CD4-positive, alpha-beta memory T cell (primary cell): ENCODE measurements around the gene CORO2A. TPM values are rescaled to one million over a fixed set of nuclear protein-coding genes. Genes with fewer than 3 reads are reported as not detected.

Experiments
- CTCF ChIA-PET: fragments of 350-600 bp; sonication (Branson Sonifier 250); formaldehyde crosslinking; loops from one replicate; lab custom pipeline; 2021; ENCODE audit warnings: inconsistent platforms; ENCODE audit not compliant: partially characterized antibody; lab: Charles Lee
- POLR2A ChIA-PET: fragments of 350-600 bp; sonication (Branson Sonifier 250); formaldehyde crosslinking; loops from one replicate; lab custom pipeline; 2021; ENCODE audit not compliant: partially characterized antibody; lab: Charles Lee
- DNase-seq, 5 donors: peaks; one replicate each; pipeline versions ENCODE4 v3.0.0 to v3.0.0-alpha.2; 2020 to 2022; ENCODE audit warnings: mixed read lengths in 1 of 5
- H3K27ac ChIP-seq: one replicate; pipeline ENCODE4 v1.7.0; 2013; ENCODE audit warnings: low read depth, low read length
- H3K27me3 ChIP-seq: 2 replicates; pipeline ENCODE4 v1.7.0; 2013; ENCODE audit warnings: mild to moderate bottlenecking, low read length, moderate library complexity; ENCODE audit not compliant: insufficient read depth
- H3K36me3 ChIP-seq: 2 replicates; pipeline ENCODE4 v1.7.0; 2013; ENCODE audit warnings: mild to moderate bottlenecking, low read length, moderate library complexity; ENCODE audit not compliant: insufficient read depth
- H3K4me1 ChIP-seq: 2 replicates; pipeline ENCODE4 v1.7.0; 2013; ENCODE audit warnings: mild to moderate bottlenecking, low read length, moderate library complexity; ENCODE audit not compliant: insufficient read depth
- H3K4me3 ChIP-seq, 2 donors: one replicate each; pipeline ENCODE4 v1.7.0; 2013; ENCODE audit warnings: low read length in 2 of 2, mild to moderate bottlenecking in 1 of 2
- H3K9me3 ChIP-seq, 2 donors: one replicate each; pipeline ENCODE4 v1.7.0; 2013; ENCODE audit warnings: low read length in 2 of 2, control low read depth in 1 of 2; ENCODE audit not compliant: control insufficient read depth in 1 of 2
- H3K27ac Mint-ChIP-seq, 7 donors: one replicate each; pipeline ENCODE4 v1.8.0; 2020 to 2021; ENCODE audit warnings: mixed read lengths in 7 of 7, mild to moderate bottlenecking in 6 of 7, inconsistent platforms in 3 of 7, moderate library complexity in 3 of 7
- H3K27me3 Mint-ChIP-seq, 2 donors: one replicate each; pipeline ENCODE4 v1.8.0; 2020 to 2021; ENCODE audit warnings: mixed read lengths in 2 of 2
- H3K36me3 Mint-ChIP-seq, 2 donors: one replicate each; pipeline ENCODE4 v1.8.0; 2020 to 2021; ENCODE audit warnings: mixed read lengths in 2 of 2, inconsistent platforms in 1 of 2, mild to moderate bottlenecking in 1 of 2
- H3K4me1 Mint-ChIP-seq, 4 donors: one replicate each; pipeline ENCODE4 v1.8.0; 2020 to 2021; ENCODE audit warnings: mixed read lengths in 4 of 4, mild to moderate bottlenecking in 1 of 4
- H3K4me3 Mint-ChIP-seq, 8 donors: one replicate each; pipeline ENCODE4 v1.8.0; 2020 to 2021; ENCODE audit warnings: mixed read lengths in 8 of 8, mild to moderate bottlenecking in 7 of 8, moderate library complexity in 6 of 8, inconsistent platforms in 3 of 8
- H3K9me3 Mint-ChIP-seq, 8 donors: one replicate each; pipeline ENCODE4 v1.8.0; 2020 to 2021; ENCODE audit warnings: mixed read lengths in 8 of 8, mild to moderate bottlenecking in 5 of 8, inconsistent platforms in 3 of 8, moderate library complexity in 1 of 8
- intact Hi-C: fragments of 100-400 bp; cut with micrococcal nuclease; formaldehyde crosslinking; loops from one replicate; pipeline ENCODE4 v1.15.1; 2023
- polyA plus RNA-seq, 2 donors: library from polyadenylated mRNA; unstranded; fragments of 300-500 nt; fragmentation: Illumina TruSeq; gene quantifications; one replicate each; pipeline ENCODE4 v1.2.3, GENCODE V29; 2021
- total RNA-seq, 2 experiments: library from RNA; stranded (reverse); gene quantifications; one replicate each; pipeline ENCODE4 v1.2.3, GENCODE V29; 2021

Gene CORO2A
- total and polyA plus RNA-seq, 4 experiments from 2014 or later = 4.4 to 11.9 (median 8.5) TPM

DNA sequence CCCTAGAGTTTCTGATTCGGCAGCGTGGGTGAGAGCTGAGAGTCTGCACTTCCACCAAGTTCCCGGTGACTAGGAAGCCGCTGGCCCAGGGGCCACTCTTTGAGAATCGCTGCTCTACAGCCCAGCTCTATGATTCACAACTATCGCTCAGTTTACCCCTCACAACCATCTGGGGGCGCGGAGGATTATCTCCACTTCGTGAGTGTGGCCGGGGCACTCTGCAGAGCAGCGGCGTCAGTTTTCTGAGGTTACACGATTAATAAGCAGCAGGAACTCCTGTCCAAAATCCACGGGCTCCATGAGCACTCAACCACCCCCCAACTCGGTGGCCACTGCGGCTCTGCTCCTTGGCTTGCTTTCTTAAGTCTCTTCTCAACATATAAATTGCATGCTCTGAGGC, 19.3 kb downstream of the CORO2A start:
- peaks cover 23 to 59% (median 32%) of the 10 kb centered on the region in 4 donors for H3K4me1 Mint-ChIP-seq
- peaks cover 27% of the 10 kb centered on the region for H3K4me1 ChIP-seq

DNA sequence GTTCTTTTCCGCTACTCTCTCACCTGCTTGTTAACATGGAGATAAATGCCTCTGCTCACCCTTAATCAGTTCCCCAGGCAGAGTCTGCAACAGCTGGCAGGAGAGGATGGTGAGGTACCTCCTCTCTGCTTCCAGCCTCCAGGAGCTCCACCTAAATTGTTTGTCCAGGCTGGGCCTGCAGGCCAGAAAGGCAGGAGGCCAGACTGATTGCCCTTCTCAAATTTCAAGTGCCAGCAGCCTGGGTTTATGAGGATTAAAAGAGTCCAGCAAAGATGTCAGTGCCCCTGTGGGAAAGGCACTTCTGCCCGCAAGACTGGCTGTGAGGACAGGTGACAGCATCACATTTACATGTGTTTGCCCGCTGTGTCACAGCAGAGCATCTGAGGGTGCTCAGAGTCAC, 19.8 kb downstream of the CORO2A start:
- no peak overlapping the region for H3K27ac ChIP-seq
- H3K36me3 ChIP-seq = no peaks in the 10 kb centered on the region
- H3K4me3 ChIP-seq = no peak overlapping the region
- no peaks in the 10 kb centered on the region for H3K27me3 ChIP-seq
- Mint-ChIP-seq H3K4me1 (peaks cover 26 to 62% (median 33%) of the 10 kb centered on the region in 4 donors), H3K36me3 (no peaks in the 10 kb centered on the region), H3K27me3 (no peaks in the 10 kb centered on the region), H3K9me3 (peaks cover 0 to 2% (median 0%) of the 10 kb centered on the region in 8 donors), H3K4me3 (no peak overlapping the region), H3K27ac (peak overlapping the region in 1 of 7 donors; percentile 83)
- POLR2A ChIA-PET = interaction anchor here (1.2 to 1.3 kb wide), 2 partner anchors 10 to 85 kb away, joined by 4 read pairs; no protein-coding TSS in a partner anchor
- CTCF ChIA-PET = interaction anchor here (0.5 kb wide), 1 partner anchor 35 kb away, joined by 3 read pairs; no protein-coding TSS in a partner anchor
- no peak for DNase-seq
- intact Hi-C loops = no loop called here
- H3K4me1 ChIP-seq = peaks cover 28% of the 10 kb centered on the region
- no peaks in the 10 kb centered on the region for H3K9me3 ChIP-seq

More for the DNA sequence above, 19.3 kb downstream of the CORO2A start:
- H3K36me3 Mint-ChIP-seq = no peaks in the 10 kb centered on the region
- no peak overlapping the region for H3K4me3 ChIP-seq
- H3K9me3 Mint-ChIP-seq = peaks cover 0 to 2% (median 0%) of the 10 kb centered on the region in 8 donors
- ChIA-PET POLR2A (interaction anchor here (1.2 to 1.3 kb wide), 2 partner anchors 9 to 84 kb away, joined by 4 read pairs; no protein-coding TSS in a partner anchor), CTCF (no interaction called here)
- intact Hi-C loops = no loop called here
- H3K27me3 ChIP-seq = no peaks in the 10 kb centered on the region
- H3K9me3 ChIP-seq = no peaks in the 10 kb centered on the region
- no peak overlapping the region for H3K27ac Mint-ChIP-seq
- no peaks in the 10 kb centered on the region for H3K36me3 ChIP-seq
- DNase-seq = no peak
- H3K27me3 Mint-ChIP-seq = no peaks in the 10 kb centered on the region
- H3K4me3 Mint-ChIP-seq = no peak overlapping the region
- no peak overlapping the region for H3K27ac ChIP-seq

DNA sequence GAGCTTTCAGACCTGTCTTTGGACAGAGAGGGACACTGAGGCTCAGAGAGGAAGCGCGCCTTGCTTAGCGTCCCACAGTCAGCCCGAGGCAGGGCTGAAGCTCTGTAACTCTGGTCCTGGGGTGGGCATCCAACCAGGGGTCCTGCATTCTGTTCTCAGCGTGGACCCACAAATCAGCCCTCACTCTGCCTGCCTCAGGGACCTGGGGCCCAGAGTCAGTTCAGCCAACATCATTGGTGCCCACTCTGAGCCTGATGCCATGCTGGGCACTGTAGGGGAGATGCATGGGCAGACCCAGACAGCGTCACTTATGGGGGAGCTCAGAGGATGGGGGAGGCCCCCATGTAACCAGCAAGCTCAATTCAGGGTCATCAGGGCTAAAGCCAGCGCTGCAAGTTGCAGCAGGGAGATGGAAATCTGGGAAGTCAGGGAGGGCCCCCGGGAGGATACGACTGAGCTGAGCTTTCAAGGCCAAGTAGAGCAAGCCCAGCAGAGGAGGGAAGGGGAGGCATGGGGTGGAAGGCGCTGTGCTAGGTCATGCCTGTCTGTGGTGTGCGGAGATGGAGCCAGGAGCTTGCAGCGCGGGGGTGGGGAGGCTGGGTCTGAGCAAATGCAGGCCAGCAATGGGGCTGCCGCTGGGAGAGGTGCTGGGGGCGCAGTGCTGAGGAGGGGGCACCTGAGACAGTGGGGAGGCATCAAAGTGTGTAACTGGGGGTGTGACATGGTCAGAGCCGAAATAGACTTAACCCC, 21.1 kb downstream of the CORO2A start:
- intact Hi-C loops = no loop called here
- Histone ChIP-seq H3K27me3 (no peaks in the 10 kb centered on the region), H3K4me3 (no peak overlapping the region), H3K4me1 (peaks cover 28% of the 10 kb centered on the region), H3K36me3 (no peaks in the 10 kb centered on the region), H3K27ac (no peak overlapping the region), H3K9me3 (no peaks in the 10 kb centered on the region)
- H3K36me3 Mint-ChIP-seq = no peaks in the 10 kb centered on the region
- H3K27me3 Mint-ChIP-seq = no peaks in the 10 kb centered on the region
- H3K4me1 Mint-ChIP-seq = peaks cover 27 to 62% (median 37%) of the 10 kb centered on the region in 4 donors
- H3K4me3 Mint-ChIP-seq = no peak overlapping the region
- H3K27ac Mint-ChIP-seq = peak overlapping the region in 6 of 7 donors; percentile 15 to 87 (median 76)
- ChIA-PET CTCF (interaction anchor here (0.8 to 1.4 kb wide), 5 partner anchors 9 to 69 kb away, joined by 3 to 4 read pairs (median 4); no protein-coding TSS in a partner anchor), POLR2A (interaction anchor here (1.0 to 1.3 kb wide), 3 partner anchors 21 to 86 kb away, joined by 3 to 4 read pairs (median 3); partner anchors contain the start of gene CORO2A)
- no peak for DNase-seq
- H3K9me3 Mint-ChIP-seq = peaks cover 0 to 2% (median 0%) of the 10 kb centered on the region in 8 donors

DNA sequence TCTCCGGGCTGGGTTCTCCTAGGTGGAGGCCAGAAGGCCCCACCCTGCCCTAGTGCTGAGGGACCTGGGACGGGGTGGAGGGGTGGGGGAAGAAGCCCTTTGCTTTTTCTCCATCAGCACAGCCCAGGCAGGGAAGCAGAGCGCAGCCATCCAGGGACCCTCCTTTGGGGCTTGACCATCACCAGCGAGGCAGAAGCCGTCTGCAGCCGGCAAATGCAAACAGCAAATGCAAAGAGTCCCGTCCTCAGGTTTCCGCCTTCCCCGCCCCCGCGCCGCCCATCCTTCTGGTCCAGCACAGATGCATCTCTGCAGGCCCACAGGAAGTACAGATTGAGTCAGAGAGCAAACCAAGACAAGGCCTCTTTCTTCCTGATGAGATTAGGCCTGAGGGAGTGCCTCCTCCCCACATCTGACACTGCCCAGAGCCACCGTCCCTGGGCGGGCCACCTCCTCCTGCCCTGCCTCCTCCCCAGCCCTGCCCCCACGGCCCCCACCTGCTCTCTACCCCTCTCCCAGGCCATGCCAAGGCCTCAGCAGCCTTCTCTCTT, 23.4 kb downstream of the CORO2A start:
- no peaks in the 10 kb centered on the region for H3K27me3 Mint-ChIP-seq
- Histone ChIP-seq H3K27me3 (no peaks in the 10 kb centered on the region), H3K4me3 (no peak overlapping the region), H3K27ac (peak overlapping the region; percentile 51), H3K9me3 (no peaks in the 10 kb centered on the region), H3K36me3 (no peaks in the 10 kb centered on the region), H3K4me1 (peaks cover 42% of the 10 kb centered on the region)
- peak overlapping the region in 7 of 8 donors; percentile 49 to 79 (median 69) for H3K4me3 Mint-ChIP-seq
- peaks cover 32 to 80% (median 50%) of the 10 kb centered on the region in 4 donors for H3K4me1 Mint-ChIP-seq
- POLR2A ChIA-PET = interaction anchor here (1.0 to 1.3 kb wide), 2 partner anchors 50 to 95 kb away, joined by 3 to 5 read pairs; partner anchors contain the start of gene TRIM14
- peak; percentile 22 to 50 (median 25) for DNase-seq
- CTCF ChIA-PET = interaction anchor here (0.9 to 1.4 kb wide), 3 partner anchors 8 to 245 kb away, joined by 3 read pairs; no protein-coding TSS in a partner anchor
- no peaks in the 10 kb centered on the region for H3K36me3 Mint-ChIP-seq
- intact Hi-C loops = no loop called here
- H3K9me3 Mint-ChIP-seq = peaks cover 0 to 2% (median 0%) of the 10 kb centered on the region in 8 donors
- peak overlapping the region; percentile 82 to 97 (median 92) for H3K27ac Mint-ChIP-seq

DNA sequence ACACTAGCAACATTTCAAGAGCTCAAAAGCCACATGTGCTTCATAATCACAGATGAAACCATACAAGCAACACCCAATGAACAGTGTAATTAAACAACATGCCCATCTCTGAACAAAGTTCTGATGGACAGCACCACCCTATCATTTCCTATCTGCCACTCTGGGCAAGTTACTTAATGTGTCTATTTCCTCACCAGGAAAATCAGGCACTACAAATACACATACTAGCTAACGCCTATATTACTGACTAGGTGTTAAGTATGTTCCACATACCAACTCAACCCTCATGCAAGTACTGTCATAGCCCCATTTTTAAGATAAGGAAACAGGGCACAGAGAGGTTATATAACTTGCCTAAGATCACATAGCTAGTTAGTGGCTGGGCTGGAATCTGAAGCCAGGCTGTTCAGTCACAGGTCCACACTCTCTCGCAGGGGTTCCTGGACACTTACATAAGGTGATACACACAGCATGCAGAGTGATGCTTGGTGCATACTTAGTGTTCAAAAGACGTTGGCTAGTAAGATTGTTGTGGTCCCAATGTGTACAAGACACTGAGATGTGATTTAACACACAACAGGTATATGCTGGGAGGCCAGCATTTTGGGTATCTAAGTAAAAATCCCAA, 24.2 kb downstream of the CORO2A start:
- peaks cover 46% of the 10 kb centered on the region for H3K4me1 ChIP-seq
- H3K4me3 ChIP-seq = no peak overlapping the region
- peak overlapping the region; percentile 12 to 95 (median 81) for H3K27ac Mint-ChIP-seq
- peak overlapping the region in 4 of 8 donors; percentile 19 to 79 (median 74) for H3K4me3 Mint-ChIP-seq
- peaks cover 0 to 2% (median 0%) of the 10 kb centered on the region in 8 donors for H3K9me3 Mint-ChIP-seq
- no peaks in the 10 kb centered on the region for H3K36me3 ChIP-seq
- peaks cover 35 to 81% (median 56%) of the 10 kb centered on the region in 4 donors for H3K4me1 Mint-ChIP-seq
- DNase-seq = no peak
- CTCF ChIA-PET = interaction anchor here (0.9 to 1.4 kb wide), 3 partner anchors 10 to 244 kb away, joined by 3 read pairs; no protein-coding TSS in a partner anchor
- intact Hi-C loops = no loop called here
- POLR2A ChIA-PET = interaction anchor here (1.0 to 1.3 kb wide), 2 partner anchors 49 to 94 kb away, joined by 3 to 5 read pairs; partner anchors contain the start of gene TRIM14
- no peaks in the 10 kb centered on the region for H3K27me3 ChIP-seq
- no peaks in the 10 kb centered on the region for H3K36me3 Mint-ChIP-seq
- H3K9me3 ChIP-seq = no peaks in the 10 kb centered on the region
- H3K27ac ChIP-seq = no peak overlapping the region
- no peaks in the 10 kb centered on the region for H3K27me3 Mint-ChIP-seq

DNA sequence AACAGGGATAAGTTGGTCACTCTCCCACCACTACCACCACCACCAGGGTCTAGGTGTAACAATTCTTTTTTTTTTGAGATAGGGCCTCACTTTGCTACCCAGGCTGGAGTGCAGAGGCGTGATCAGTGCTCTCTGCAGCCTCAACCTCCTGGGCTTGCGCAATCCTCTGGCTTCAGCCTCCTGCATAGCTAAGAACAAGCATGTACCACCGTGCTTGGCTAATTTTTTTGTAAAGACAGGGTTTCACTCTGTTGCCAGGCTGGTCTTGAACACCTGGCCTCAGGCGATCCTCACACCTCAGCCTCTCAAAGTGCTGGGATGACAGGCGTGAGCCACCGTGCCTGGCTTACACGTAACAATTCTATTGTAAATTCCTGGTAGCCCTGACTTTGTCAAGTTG, 27.5 kb downstream of the CORO2A start:
- ChIA-PET CTCF (no interaction called here), POLR2A (no interaction called here)
- Mint-ChIP-seq H3K4me3 (no peak overlapping the region), H3K27me3 (no peaks in the 10 kb centered on the region), H3K9me3 (no peaks in the 10 kb centered on the region), H3K4me1 (peaks cover 35 to 67% (median 51%) of the 10 kb centered on the region in 4 donors), H3K27ac (peak overlapping the region in 2 of 7 donors; percentile 30 to 72), H3K36me3 (no peaks in the 10 kb centered on the region)
- no peak for DNase-seq
- Histone ChIP-seq H3K36me3 (no peaks in the 10 kb centered on the region), H3K4me3 (no peak overlapping the region), H3K4me1 (peaks cover 37% of the 10 kb centered on the region), H3K27ac (no peak overlapping the region), H3K9me3 (no peaks in the 10 kb centered on the region), H3K27me3 (no peaks in the 10 kb centered on the region)
- intact Hi-C loops = no loop called here
